Heart left ventricle (tissue), 16 donors: ENCODE measurements around the gene KIAA0825. TPM values are rescaled to one million over a fixed set of nuclear protein-coding genes. Genes with fewer than 3 reads are reported as not detected.

ENCODE experiments used
- ATAC-seq, 4 donors: fragments of 200-7000 bp; cut with Tn5 transposase; one replicate each; pipeline ENCODE4 v1.9.1; 2020 to 2022; ENCODE audit warnings: moderate library complexity in 4 of 4, mild to moderate bottlenecking in 3 of 4, moderate number of reproducible peaks in 1 of 4
- DNase-seq, 5 donors: peaks; one replicate each; pipeline ENCODE4 v3.0.0-alpha.2; 2020
- H3K27ac ChIP-seq, 12 donors: fragments of 200-600 bp; sonication (generic) in 4 of 12; one replicate each; pipeline versions ENCODE4 v1.5.0 to v1.8.0; 2016 to 2022; ENCODE audit warnings: mild to moderate bottlenecking in 2 of 12
- H3K27me3 ChIP-seq, 9 donors: fragments of 200-600 bp; sonication (generic) in 2 of 9; one replicate each; pipeline versions ENCODE4 v1.5.1 to v1.8.0; 2016 to 2022; ENCODE audit warnings: mild to moderate bottlenecking in 3 of 9
- H3K36me3 ChIP-seq, 9 donors: fragments of 200-600 bp; sonication (generic) in 2 of 9; one replicate each; pipeline versions ENCODE4 v1.5.0 to v1.8.0; 2018 to 2022; ENCODE audit warnings: mild to moderate bottlenecking in 2 of 9
- H3K4me1 ChIP-seq, 12 donors: fragments of 200-600 bp; sonication (generic) in 4 of 12; one replicate each; pipeline versions ENCODE4 v1.5.0 to v1.8.0; 2016 to 2022; ENCODE audit warnings: mild to moderate bottlenecking in 3 of 12
- H3K4me3 ChIP-seq, 12 donors: fragments of 200-600 bp; sonication (generic) in 4 of 12; one replicate each; pipeline versions ENCODE4 v1.5.0 to v1.8.0; 2017 to 2022; ENCODE audit warnings: mild to moderate bottlenecking in 9 of 12, moderate library complexity in 4 of 12
- H3K9me3 ChIP-seq, 12 donors: fragments of 200-600 bp; sonication (generic) in 4 of 12; one replicate each; pipeline versions ENCODE4 v1.5.0 to v1.8.0; 2016 to 2022; ENCODE audit warnings: mild to moderate bottlenecking in 1 of 12
- CTCF ChIP-seq, 12 donors: fragments of 200-600 bp; sonication (generic) in 4 of 12; IDR thresholded peaks; one replicate each; pipeline versions ENCODE4 v1.5.0 to v1.8.0; 2018 to 2022; ENCODE audit warnings: antibody characterized with exemption in 12 of 12, mild to moderate bottlenecking in 5 of 12
- POLR2A ChIP-seq, 2 donors: fragments of 450-650 bp; IDR thresholded peaks; one replicate each; pipeline ENCODE4 v1.6.1; 2017; ENCODE audit warnings: antibody characterized with exemption in 2 of 2, mild to moderate bottlenecking in 2 of 2, moderate library complexity in 2 of 2
- WGBS, 4 donors: extraction: QIAGEN DNeasy Blood & Tissue Kit in 2 of 4; methylation state at CpG; one replicate each; pipeline versions ENCODE4 v1.1.5 to v1.1.7; 2013 to 2018; 5-methylcytosine and 5-hydroxymethylcytosine counted together
- intact Hi-C, 10 donors: fragments of 100-400 bp; cut with DNase I; formaldehyde crosslinking; loops; one replicate each; pipeline versions ENCODE4 v1.11.1 to v1.14.2; 2022
- polyA plus RNA-seq, 2 donors: library from polyadenylated mRNA; stranded (reverse); fragments of 200-250 nt; gene quantifications; one replicate each; pipeline ENCODE4 v1.2.3, GENCODE V29; 2013
- total RNA-seq, 9 donors: library from RNA; depleted of rRNA in 2 of 9; stranded (reverse); fragments of >200 nt in 2 of 9; fragmentation: NEBNext Ultra II Directional in 3 of 9; extraction: Animal tissue kit (Norgen Biotek cat#: 25700) in 3 of 9; gene quantifications; one replicate each; pipeline versions ENCODE4 v1.1.0 to v1.2.4, GENCODE V29; 2016 to 2023
- donor health status: ischemic (EF 13 %, LVEDD 7.1; RV severe dilation, severe dysfunction).
- donor health status: healthy with polysubstance abuse.
- donor health status: DM: no; HTN: yes; CAD: no.
- donor health status: DM: no; HTN: no; CAD: no.
- donor health status: ischemic (EF 25% LVEDD 6.9; RV normal size, moderate dysfunction).
- donor health status: ischemic (EF 25% LVEDD 5.7; RV mildly dilated, moderate dysfunction).
- donor health status: healthy.
- donor health status: DM: yes; HTN: yes; CAD: no.
- donor health status: ischemic (EF 35%, LVEDD 5.7; RV mildly dilated, moderate dysfunction).
- donor health status: nonischemic (EF 11% LVEDD 7.7; RV severe dilation, severe dysfunction).
- donor health status: DM: yes; HTN: yes; CAD: no.
- donor health status: PGD.
- donor health status: ischemic (EF 29% LVEDD 5.4; RV normal size, mild dysfunction).
- donor health status: nonischemic (EF 23%, LVEDD 6.1; RV moderate dilation, normal function).

The KIAA0825 gene
- total and polyA plus RNA-seq, 11 donors = 0.27 to 4.1 (median 2.4) TPM

DNA sequence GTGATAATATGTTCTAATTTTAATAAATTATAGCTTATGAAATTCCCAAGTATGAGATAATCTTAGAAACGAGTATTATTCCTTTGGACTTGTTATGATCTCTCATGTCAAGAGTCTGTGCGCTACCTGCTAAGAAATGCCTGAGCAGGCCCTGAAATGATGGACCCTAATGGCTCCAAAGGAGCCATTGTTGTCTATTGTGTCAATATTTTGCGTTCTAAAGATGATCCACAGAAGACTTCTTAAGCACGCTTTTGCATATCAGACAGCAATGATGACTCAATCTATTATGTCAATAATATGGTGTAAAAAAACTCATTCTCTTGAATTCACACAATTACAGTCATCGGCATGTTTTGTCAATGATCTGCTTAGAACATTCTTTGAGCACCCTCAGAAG lies 306.1 kb downstream of the KIAA0825 start:
- Histone ChIP-seq H3K4me1 (peaks cover 0 to 7% (median 0%) of the 10 kb centered on the region in 12 donors), H3K27me3 (no peaks in the 10 kb centered on the region), H3K36me3 (no peaks in the 10 kb centered on the region), H3K4me3 (no peak overlapping the region), H3K9me3 (no peaks in the 10 kb centered on the region), H3K27ac (no peak overlapping the region)
- 88 to 93% (median 92%) methylated on average over 5 of the region's 5 CpGs for WGBS, 4 donors
- ATAC-seq = no peak
- intact Hi-C loops = no loop called here
- no peak for DNase-seq
- no peak for TF ChIP-seq POLR2A (IDR thresholded peaks at IDR 0.05)
- TF ChIP-seq CTCF (IDR thresholded peaks at IDR 0.05) = no peak

GRCh38 chr5:94310833-94311232 lies 307.6 kb downstream of the KIAA0825 start:
- no peaks in the 10 kb centered on the region for H3K9me3 ChIP-seq
- no peak overlapping the region for H3K4me3 ChIP-seq
- H3K4me1 ChIP-seq = no peaks in the 10 kb centered on the region

DNA sequence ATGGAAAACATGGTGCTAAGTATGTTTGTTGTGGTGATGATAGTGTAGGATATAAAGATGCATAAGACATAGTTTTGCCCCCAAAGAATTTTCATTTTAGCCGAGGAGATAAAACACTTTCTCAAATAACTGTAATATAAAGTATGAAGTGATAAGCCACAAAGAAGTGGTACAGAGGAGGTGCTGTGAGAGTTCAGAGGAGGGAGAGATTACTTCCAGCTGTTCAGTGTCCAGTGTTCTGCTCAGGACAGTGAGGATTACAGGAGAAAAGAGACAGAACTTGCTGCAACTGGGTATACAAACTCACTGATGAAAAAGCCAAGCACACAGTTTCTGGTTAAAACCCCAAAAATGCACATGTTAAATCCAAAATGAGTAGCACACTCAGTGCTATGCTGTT lies 309.3 kb downstream of the KIAA0825 start:
- WGBS, 4 donors = 50 to 66% (median 57%) methylated on average over 1 of the region's 1 CpG
- no peak overlapping the region for H3K4me3 ChIP-seq
- no peaks in the 10 kb centered on the region for H3K9me3 ChIP-seq
- no peaks in the 10 kb centered on the region for H3K27me3 ChIP-seq
- intact Hi-C loops = no loop called here
- no peaks in the 10 kb centered on the region for H3K4me1 ChIP-seq
- DNase-seq = no peak
- no peak for ATAC-seq
- H3K27ac ChIP-seq = no peak overlapping the region
- TF ChIP-seq CTCF (IDR thresholded peaks at IDR 0.05) = no peak
- no peak for TF ChIP-seq POLR2A (IDR thresholded peaks at IDR 0.05)
- H3K36me3 ChIP-seq = no peaks in the 10 kb centered on the region

More at GRCh38 chr5:94310833-94311232, 307.6 kb downstream of the KIAA0825 start:
- intact Hi-C loops = no loop called here
- WGBS, 4 donors = 90 to 97% (median 93%) methylated on average over 1 of the region's 1 CpG
- Histone ChIP-seq H3K27ac (no peak overlapping the region), H3K27me3 (no peaks in the 10 kb centered on the region), H3K36me3 (no peaks in the 10 kb centered on the region)
- ATAC-seq (no peak), DNase-seq (no peak)
- TF ChIP-seq CTCF (IDR thresholded peaks at IDR 0.05) (no peak), POLR2A (IDR thresholded peaks at IDR 0.05) (no peak)

DNA sequence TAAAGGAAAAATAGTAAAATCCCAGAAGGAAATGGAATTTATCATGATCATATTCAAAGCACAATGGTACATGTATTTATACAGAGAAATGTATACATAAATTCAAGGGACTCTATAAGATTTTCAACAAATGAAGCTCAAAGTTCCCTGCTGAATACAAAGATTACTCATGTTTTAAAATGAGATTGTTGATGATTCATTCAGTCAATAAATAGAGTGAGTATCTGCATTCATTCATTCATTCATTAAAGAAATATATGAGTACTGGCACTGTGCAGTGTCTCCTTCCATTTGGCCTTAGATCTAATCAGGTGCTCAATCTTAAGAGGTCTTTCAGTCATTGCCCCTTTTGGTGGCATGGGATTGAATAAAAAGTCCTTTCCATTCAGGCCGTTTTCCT lies 310.0 kb downstream of the KIAA0825 start:
- ATAC-seq = no peak
- 75 to 97% (median 88%) methylated on average over 1 of the region's 1 CpG for WGBS, 4 donors
- intact Hi-C loops = no loop called here
- TF ChIP-seq POLR2A (IDR thresholded peaks at IDR 0.05) (no peak), CTCF (IDR thresholded peaks at IDR 0.05) (no peak)
- no peaks in the 10 kb centered on the region for H3K36me3 ChIP-seq
- no peak overlapping the region for H3K4me3 ChIP-seq
- DNase-seq = no peak
- no peaks in the 10 kb centered on the region for H3K9me3 ChIP-seq
- no peaks in the 10 kb centered on the region for H3K4me1 ChIP-seq
- no peak overlapping the region for H3K27ac ChIP-seq
- H3K27me3 ChIP-seq = no peaks in the 10 kb centered on the region
